Cardiac muscle cell (in vitro differentiated cells and primary cell): Measurements from ENCODE around the gene DEK. TPM values are rescaled to one million over a fixed set of nuclear protein-coding genes. Genes with fewer than 3 reads are reported as not detected.
"Not testable (repeated sequence)": the region's sequence is repeated elsewhere in the genome, so short reads cannot be mapped to it uniquely, and the experiment has no call there.

ENCODE experiments used
- DNase-seq, 2 donors: peaks; one replicate each; pipeline versions ENCODE4 v3.0.0 to v3.0.0-alpha.2; 2010 to 2017; ENCODE audit warnings: low read depth in 1 of 2, low spot score in 1 of 2
- H3K27ac ChIP-seq: fragments of 200-600 bp; sonication (generic); 2 replicates; pipeline ENCODE4 v1.5.1; 2016
- H3K27me3 ChIP-seq: fragments of 200-600 bp; sonication (generic); 2 replicates; pipeline ENCODE4 v1.6.0; 2016; ENCODE audit warnings: control low read depth
- H3K36me3 ChIP-seq: fragments of 200-600 bp; sonication (generic); 2 replicates; pipeline ENCODE4 v1.5.1; 2016; ENCODE audit warnings: control low read depth
- H3K4me1 ChIP-seq: fragments of 200-600 bp; sonication (generic); 2 replicates; pipeline ENCODE4 v1.8.1; 2017; ENCODE audit warnings: low read depth, mild to moderate bottlenecking, mixed run types
- H3K4me3 ChIP-seq: fragments of 200-600 bp; sonication (generic); 2 replicates; pipeline ENCODE4 v1.5.1; 2016; ENCODE audit warnings: mild to moderate bottlenecking
- H3K9me3 ChIP-seq: fragments of 200-600 bp; sonication (generic); 2 replicates; pipeline ENCODE4 v1.5.1; 2017; ENCODE audit warnings: low read depth, mild to moderate bottlenecking, control low read depth
- CTCF ChIP-seq: IDR thresholded peaks from 2 replicates; pipeline ENCODE4 v1.5.1; 2012; ENCODE audit warnings: low read depth, mild to moderate bottlenecking, low read length
- polyA plus RNA-seq: library from polyadenylated mRNA; unstranded; fragments of >200 nt; fragmentation: Nextera tagmentation; extraction: Ambion mirVana; gene quantifications from 2 replicates; pipeline ENCODE4 v1.2.1, GENCODE V29; 2016
- total RNA-seq: library from RNA; depleted of rRNA; stranded (reverse); fragments of >200 nt; gene quantifications from 2 replicates; pipeline ENCODE4 v1.2.3, GENCODE V29; 2016

Gene DEK
- total and polyA plus RNA-seq, 2 experiments from 2014 or later: 80.8 to 128 TPM

- Histone ChIP-seq H3K9me3 (no peaks in the 10 kb centered on the region), H3K36me3 (no peaks in the 10 kb centered on the region), H3K27ac (no peak overlapping the region), H3K4me1 (peaks cover 12% of the 10 kb centered on the region), H3K4me3 (no peak overlapping the region), H3K27me3 (no peaks in the 10 kb centered on the region)
- DNase-seq: no peak
- no peak for TF ChIP-seq CTCF
Measured at GRCh38 chr6:18182568-18182967, 81.8 kb downstream of the DEK start.

GRCh38 chr6:18179770-18180356 is 84.5 kb downstream of the DEK start:
- Histone ChIP-seq H3K9me3 (no peaks in the 10 kb centered on the region), H3K27ac (no peak overlapping the region), H3K27me3 (no peaks in the 10 kb centered on the region), H3K4me1 (no peaks in the 10 kb centered on the region), H3K36me3 (no peaks in the 10 kb centered on the region), H3K4me3 (no peak overlapping the region)
- no peak for DNase-seq
- TF ChIP-seq CTCF: no peak

GRCh38 chr6:18178960-18179615 is 85.2 kb downstream of the DEK start:
- no peaks in the 10 kb centered on the region for H3K27me3 ChIP-seq
- no peak for DNase-seq
- no peak for TF ChIP-seq CTCF
- no peaks in the 10 kb centered on the region for H3K4me1 ChIP-seq
- no peaks in the 10 kb centered on the region for H3K36me3 ChIP-seq
- no peaks in the 10 kb centered on the region for H3K9me3 ChIP-seq
- H3K27ac ChIP-seq: no peak overlapping the region
- no peak overlapping the region for H3K4me3 ChIP-seq

DNA sequence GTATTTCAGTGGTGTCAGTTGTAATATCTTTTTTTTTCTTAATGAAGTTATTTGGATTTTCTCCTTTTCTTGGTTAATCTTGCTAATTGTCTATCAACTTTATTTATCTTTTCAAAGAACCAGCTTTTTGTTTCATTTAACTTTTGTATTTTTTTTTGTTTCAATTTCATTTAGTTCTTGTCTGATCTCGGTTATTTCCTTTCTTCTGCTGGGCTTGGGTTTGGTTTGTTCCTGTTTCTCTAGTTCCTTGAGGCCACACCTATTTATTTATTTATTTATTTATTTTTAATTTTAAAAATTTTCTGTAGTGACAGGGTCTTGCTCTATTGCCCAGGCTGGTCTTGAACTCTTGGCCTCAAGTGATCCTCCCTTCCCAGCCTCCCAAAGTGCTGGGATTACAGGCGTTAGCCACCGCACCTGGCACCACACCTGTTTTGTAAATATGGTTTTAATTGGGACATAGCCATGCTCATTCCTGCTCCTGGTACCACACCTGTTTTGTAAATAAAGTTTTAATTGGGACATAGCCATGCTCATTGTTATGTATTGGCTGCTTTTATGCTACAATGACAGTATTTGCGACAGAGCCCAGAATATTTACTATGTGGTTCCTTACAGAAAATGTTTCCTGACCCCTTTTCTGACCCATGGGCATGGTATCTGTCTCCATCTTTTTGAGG is 86.9 kb downstream of the DEK start:
- no peaks in the 10 kb centered on the region for H3K4me1 ChIP-seq
- no peaks in the 10 kb centered on the region for H3K36me3 ChIP-seq
- H3K27ac ChIP-seq: no peak overlapping the region
- no peak for DNase-seq
- no peaks in the 10 kb centered on the region for H3K27me3 ChIP-seq
- TF ChIP-seq CTCF: no peak
- H3K4me3 ChIP-seq: no peak overlapping the region
- no peaks in the 10 kb centered on the region for H3K9me3 ChIP-seq

DNA sequence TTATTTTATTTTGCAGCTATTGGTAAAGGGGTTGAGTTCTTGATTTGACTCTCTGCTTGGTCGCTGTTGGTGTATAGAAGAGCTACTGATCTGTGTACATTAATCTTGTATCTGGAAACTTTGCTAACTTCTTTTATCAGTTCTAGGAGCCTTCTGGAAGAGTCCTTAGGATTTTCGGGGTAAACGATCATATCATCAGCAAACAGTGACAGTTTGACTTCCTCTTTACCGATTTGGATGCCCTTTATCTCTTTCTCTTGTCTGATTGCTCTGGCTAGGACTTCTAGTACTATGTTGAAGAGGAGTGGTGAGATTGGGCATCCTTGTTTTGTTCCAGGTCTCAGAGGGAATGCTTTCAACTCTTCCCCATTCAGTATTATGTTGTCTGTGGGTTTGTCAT is 88.1 kb downstream of the DEK start:
- not testable (repeated sequence) for H3K27me3 ChIP-seq, H3K4me3 ChIP-seq, DNase-seq, H3K9me3 ChIP-seq, H3K36me3 ChIP-seq, H3K4me1 ChIP-seq, H3K27ac ChIP-seq

Other genes with a start within 250 kb of the DEK start
- 2.0 and 3.1 TPM in 2 replicates for gene NHLRC1, start 141.9 kb downstream of the DEK start, total RNA-seq
- gene NHLRC1, start 141.9 kb downstream of the DEK start, polyA plus RNA-seq: 1.3 and 2.2 TPM in 2 replicates
- 9.5 and 13.1 TPM in 2 replicates for gene TPMT, start 109.5 kb downstream of the DEK start, total RNA-seq
- 13.5 and 14.0 TPM in 2 replicates for gene TPMT, start 109.5 kb downstream of the DEK start, polyA plus RNA-seq
- gene KDM1B, start 109.1 kb downstream of the DEK start, total RNA-seq: 11.7 and 15.4 TPM in 2 replicates
- 1.5 and 1.6 TPM in 2 replicates for gene KDM1B, start 109.1 kb downstream of the DEK start, polyA plus RNA-seq
- 0.32 and 1.1 TPM in 2 replicates for gene RNF144B, start 122.8 kb upstream of the DEK start, total RNA-seq
- 0.48 and 0.60 TPM in 2 replicates for gene RNF144B, start 122.8 kb upstream of the DEK start, polyA plus RNA-seq